Measurements from ENCODE around the gene MBD3L4. TPM values are rescaled to one million over a fixed set of nuclear protein-coding genes. Genes with fewer than 3 reads are reported as not detected.
A peak's percentile ranks its signal among the peaks of the same experiment; 100 is the strongest.

MBD3L4 gene
- total and polyA plus RNA-seq, 10 of the 15 experiments (the other 5 are each of a cell fraction or from before 2014, with no cell fraction given) = not detected

DNA sequence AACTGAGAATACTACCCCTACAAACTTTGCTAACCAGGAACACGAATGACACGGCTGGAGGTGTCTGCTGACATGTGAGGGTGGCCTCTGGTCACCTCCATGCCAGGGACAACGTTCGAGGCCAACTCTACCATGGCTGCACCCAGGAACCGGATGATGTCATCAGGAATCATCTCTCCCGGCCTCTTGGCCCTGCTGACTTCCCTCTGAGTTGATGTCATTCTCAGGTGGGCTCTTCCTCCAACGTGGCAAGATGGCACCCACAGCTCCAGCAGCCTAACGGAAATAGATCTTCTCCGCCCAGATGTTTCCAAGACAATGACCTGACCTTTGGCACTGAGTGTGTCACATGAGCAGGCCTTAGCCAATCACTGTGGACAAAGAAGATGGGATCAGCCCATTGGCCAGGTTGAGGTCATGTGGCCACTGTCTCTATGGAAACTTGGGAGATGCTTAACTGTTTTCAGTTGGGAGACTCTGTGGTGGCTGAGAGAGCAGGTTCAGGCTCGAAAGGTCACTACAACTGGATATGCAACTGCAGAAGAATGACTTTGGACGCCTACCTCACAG, 33.8 kb downstream of the MBD3L4 start:
- 43% methylated on average over 11 of the region's 11 CpGs for WGBS (ENCODE audit: insufficient coverage, insufficient replicate concordance, low lambda C conversion rate, missing lambda C conversion rate)
- BruUV-seq (replicated peaks) = no TSS peak
- intact Hi-C loops (cut with micrococcal nuclease; ENCODE audit: unreplicated experiment) = no loop called here
- TF ChIP-seq MTA2 (IDR thresholded peaks at IDR 0.05; ENCODE audit: low read depth) = no peak
- TF ChIP-seq SIN3A (IDR thresholded peaks at IDR 0.05; ENCODE audit: low read depth, low read length) = no peak
- TF ChIP-seq RAD51 (IDR thresholded peaks at IDR 0.05) = peak; percentile 89
- TF ChIP-seq SMARCA5 (IDR thresholded peaks at IDR 0.05) = no peak
- peak; percentile 72 for TF ChIP-seq NR2C1 (IDR thresholded peaks at IDR 0.05)
- no peak; the same call in 1 of the 2 replicates for TF ChIP-seq ZNF687 (IDR thresholded peaks at IDR 0.05)
- no peak for TF ChIP-seq NKRF (conservative IDR thresholded peaks at IDR 0.05)
- no peak for TF ChIP-seq KAT2A (conservative IDR thresholded peaks at IDR 0.05; ENCODE audit: control insufficient read depth, low read depth, low read length)
- no peak for TF ChIP-seq NBN (IDR thresholded peaks at IDR 0.05)
- no peak for TF ChIP-seq WRNIP1 (IDR thresholded peaks at IDR 0.05; ENCODE audit: borderline replicate concordance, low read depth, low read length)
- no peak for TF ChIP-seq ZBTB4 (CRISPR knock-in tag; IDR thresholded peaks at IDR 0.05)
- no peak for TF ChIP-seq NFXL1 (IDR thresholded peaks at IDR 0.05; ENCODE audit: borderline replicate concordance)
- no peak for TF ChIP-seq ZNF622 (IDR thresholded peaks at IDR 0.05)
- TF ChIP-seq, protein P1, sequence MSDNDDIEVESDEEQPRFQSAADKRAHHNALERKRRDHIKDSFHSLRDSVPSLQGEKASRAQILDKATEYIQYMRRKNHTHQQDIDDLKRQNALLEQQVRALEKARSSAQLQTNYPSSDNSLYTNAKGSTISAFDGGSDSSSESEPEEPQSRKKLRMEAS (IDR thresholded peaks at IDR 0.05; ENCODE audit: low read depth, low read length) = no peak
- TF ChIP-seq TCF7 (IDR thresholded peaks at IDR 0.05; ENCODE audit: borderline replicate concordance) = no peak
- no peak for TF ChIP-seq SMC3 (IDR thresholded peaks at IDR 0.05; ENCODE audit: borderline replicate concordance, low read length)

More for the DNA sequence above, 33.8 kb downstream of the MBD3L4 start:
- ATAC-seq = peak; percentile 41
- Histone ChIP-seq H4K20me1 (ENCODE audit: control insufficient read depth, insufficient read depth) (no peaks in the 10 kb centered on the region), H3K36me3 (ENCODE audit: control insufficient read depth in 2 of 2, insufficient read depth in 2 of 2, low read length in 1 of 2) (no peaks in the 10 kb centered on the region), H3K79me2 (ENCODE audit: control insufficient read depth, insufficient read depth, low read length) (no peaks in the 10 kb centered on the region), H3K4me3 (no peak overlapping the region), H3K27ac (ENCODE audit: control insufficient read depth, insufficient read depth) (no peak overlapping the region), H3K4me1 (ENCODE audit: control insufficient read depth, insufficient read depth, low read length) (peaks cover 12% of the 10 kb centered on the region), H3K4me2 (ENCODE audit: control insufficient read depth, insufficient read depth) (no peak overlapping the region), H3K9ac (ENCODE audit: control insufficient read depth, insufficient read depth, low read length) (no peak overlapping the region), H3K27me3 (replicated peaks in 1 of 2; ENCODE audit: control insufficient read depth in 2 of 2, insufficient read depth in 2 of 2, low read length in 1 of 2) (no peaks in the 10 kb centered on the region), H2AFZ (ENCODE audit: control insufficient read depth, low read depth, low read length) (no peak overlapping the region), H3K9me3 (replicated peaks; ENCODE audit: control insufficient read depth, insufficient read depth, low read length) (no peaks in the 10 kb centered on the region; the same call in 2 of the 3 replicates)
- CTCF ChIA-PET = interaction anchor here (1.4 kb wide), 1 partner anchor 9 kb away, joined by 4 read pairs; no protein-coding TSS in a partner anchor
- POLR2A ChIA-PET = interaction anchor here (1.3 to 1.8 kb wide), 2 partner anchors 9 to 80 kb away, joined by 3 to 7 read pairs; no protein-coding TSS in a partner anchor
- in situ Hi-C loops (cut with MboI) = no loop called here
- DNase-seq (ENCODE audit: low read depth, low spot score) = no peak
- SMC1A ChIA-PET (ENCODE audit: uncharacterized antibody, unreplicated experiment) = interaction anchor here (0.9 to 1.7 kb wide), 4 partner anchors 9 to 63 kb away, joined by 3 to 11 read pairs (median 8); partner anchors contain the start of gene ZNF557
- RAD21 ChIA-PET (ENCODE audit: unreplicated experiment) = interaction anchor here (1.3 kb wide), 1 partner anchor 9 kb away, joined by 9 read pairs; no protein-coding TSS in a partner anchor
- FAIRE-seq = no peak

Measured in GM12878 (cell line).